Measurements from ENCODE around the gene ARPC4.

DNA sequence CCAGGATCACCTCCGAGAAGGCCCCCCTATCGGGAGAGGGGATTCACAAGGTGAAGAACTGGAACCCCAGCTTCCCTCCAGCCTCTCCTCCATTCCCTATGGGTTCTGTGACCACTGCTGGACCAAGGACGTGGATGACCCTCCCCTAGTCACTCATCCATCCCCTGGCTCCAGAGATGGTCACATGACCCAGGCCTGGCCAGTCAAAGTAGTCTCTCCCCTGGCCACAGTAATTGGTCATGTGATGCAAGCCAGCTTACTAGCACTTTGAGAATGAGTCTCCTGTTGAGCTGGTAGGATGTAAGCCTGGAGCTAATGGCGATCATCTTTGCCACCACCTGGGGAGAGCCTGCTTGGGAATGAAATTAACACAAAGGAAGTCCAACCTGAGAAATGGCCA, 27.0 kb upstream of the ARPC4 start:
- TF ChIP-seq, protein P1, sequence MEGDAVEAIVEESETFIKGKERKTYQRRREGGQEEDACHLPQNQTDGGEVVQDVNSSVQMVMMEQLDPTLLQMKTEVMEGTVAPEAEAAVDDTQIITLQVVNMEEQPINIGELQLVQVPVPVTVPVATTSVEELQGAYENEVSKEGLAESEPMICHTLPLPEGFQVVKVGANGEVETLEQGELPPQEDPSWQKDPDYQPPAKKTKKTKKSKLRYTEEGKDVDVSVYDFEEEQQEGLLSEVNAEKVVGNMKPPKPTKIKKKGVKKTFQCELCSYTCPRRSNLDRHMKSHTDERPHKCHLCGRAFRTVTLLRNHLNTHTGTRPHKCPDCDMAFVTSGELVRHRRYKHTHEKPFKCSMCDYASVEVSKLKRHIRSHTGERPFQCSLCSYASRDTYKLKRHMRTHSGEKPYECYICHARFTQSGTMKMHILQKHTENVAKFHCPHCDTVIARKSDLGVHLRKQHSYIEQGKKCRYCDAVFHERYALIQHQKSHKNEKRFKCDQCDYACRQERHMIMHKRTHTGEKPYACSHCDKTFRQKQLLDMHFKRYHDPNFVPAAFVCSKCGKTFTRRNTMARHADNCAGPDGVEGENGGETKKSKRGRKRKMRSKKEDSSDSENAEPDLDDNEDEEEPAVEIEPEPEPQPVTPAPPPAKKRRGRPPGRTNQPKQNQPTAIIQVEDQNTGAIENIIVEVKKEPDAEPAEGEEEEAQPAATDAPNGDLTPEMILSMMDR (conservative IDR thresholded peaks at IDR 0.05 in 1 of 2, IDR thresholded peaks at IDR 0.05 in 1 of 2; ENCODE audit: low read depth in 1 of 2, low read length in 2 of 2) = no peak
- no peak for TF ChIP-seq EZH2 (IDR thresholded peaks at IDR 0.05; ENCODE audit: low read length, missing control alignments)

Data from fibroblast of lung (primary cell).